IMR-90 (cell line): ENCODE results near the gene CASZ1.

Source experiments
- MAFK ChIP-seq: IDR thresholded peaks from 2 replicates; pipeline ENCODE4 v1.6.1; 2012; ENCODE audit warnings: low read depth, low read length, improper control_type of control experiment
- RFX5 ChIP-seq: IDR thresholded peaks from 2 replicates; pipeline ENCODE4 v1.8.0; 2012; ENCODE audit warnings: low read depth, mild to moderate bottlenecking, low read length, moderate library complexity
- TF ChIP-seq, protein P1 (sequence below): fragments of 150-350 bp; IDR thresholded peaks from 2 replicates; pipeline ENCODE4 v1.6.1; 2017; ENCODE audit warnings: mild to moderate bottlenecking, antibody characterized with exemption, low read length, low read depth
- TF ChIP-seq, protein P2 (sequence below): conservative IDR thresholded peaks from 2 replicates; pipeline ENCODE4 v1.5.1; 2012; ENCODE audit warnings: mild to moderate bottlenecking, low read depth, low read length, improper control_type of control experiment

DNA sequence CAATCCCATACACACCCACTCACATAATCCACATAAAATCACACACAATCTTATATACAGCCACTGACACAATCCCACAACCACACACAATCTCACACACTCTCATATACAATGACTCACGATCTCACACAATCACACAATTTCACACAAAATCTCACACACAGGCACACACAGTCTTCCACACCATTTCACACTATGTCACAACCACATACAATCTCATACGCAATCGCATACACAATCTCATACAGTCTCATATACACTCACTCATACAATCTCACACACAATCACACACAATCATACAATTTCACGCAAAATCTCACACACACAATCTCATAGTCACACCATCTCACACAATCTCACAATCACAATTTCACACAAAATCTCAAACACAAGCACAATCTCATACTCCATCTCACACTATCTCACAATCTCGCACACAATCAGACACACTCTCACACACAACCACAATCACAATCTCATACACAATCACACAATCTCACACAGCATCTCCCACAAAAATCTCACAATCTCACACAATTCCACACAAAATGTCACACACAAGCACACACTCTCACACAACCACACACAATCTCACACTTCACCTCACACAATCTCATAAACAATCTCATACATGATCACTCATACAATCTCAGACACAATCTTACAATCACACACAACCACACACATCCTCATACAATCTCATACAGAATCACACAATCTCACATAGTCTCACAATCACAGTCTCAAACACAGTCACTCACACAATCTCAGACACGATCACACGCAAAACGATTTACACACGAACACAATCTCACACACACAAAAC lies 18.5 kb downstream of the CASZ1 start:
- TF ChIP-seq, protein P1, sequence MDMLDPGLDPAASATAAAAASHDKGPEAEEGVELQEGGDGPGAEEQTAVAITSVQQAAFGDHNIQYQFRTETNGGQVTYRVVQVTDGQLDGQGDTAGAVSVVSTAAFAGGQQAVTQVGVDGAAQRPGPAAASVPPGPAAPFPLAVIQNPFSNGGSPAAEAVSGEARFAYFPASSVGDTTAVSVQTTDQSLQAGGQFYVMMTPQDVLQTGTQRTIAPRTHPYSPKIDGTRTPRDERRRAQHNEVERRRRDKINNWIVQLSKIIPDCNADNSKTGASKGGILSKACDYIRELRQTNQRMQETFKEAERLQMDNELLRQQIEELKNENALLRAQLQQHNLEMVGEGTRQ = no peak
- TF ChIP-seq, protein P2, sequence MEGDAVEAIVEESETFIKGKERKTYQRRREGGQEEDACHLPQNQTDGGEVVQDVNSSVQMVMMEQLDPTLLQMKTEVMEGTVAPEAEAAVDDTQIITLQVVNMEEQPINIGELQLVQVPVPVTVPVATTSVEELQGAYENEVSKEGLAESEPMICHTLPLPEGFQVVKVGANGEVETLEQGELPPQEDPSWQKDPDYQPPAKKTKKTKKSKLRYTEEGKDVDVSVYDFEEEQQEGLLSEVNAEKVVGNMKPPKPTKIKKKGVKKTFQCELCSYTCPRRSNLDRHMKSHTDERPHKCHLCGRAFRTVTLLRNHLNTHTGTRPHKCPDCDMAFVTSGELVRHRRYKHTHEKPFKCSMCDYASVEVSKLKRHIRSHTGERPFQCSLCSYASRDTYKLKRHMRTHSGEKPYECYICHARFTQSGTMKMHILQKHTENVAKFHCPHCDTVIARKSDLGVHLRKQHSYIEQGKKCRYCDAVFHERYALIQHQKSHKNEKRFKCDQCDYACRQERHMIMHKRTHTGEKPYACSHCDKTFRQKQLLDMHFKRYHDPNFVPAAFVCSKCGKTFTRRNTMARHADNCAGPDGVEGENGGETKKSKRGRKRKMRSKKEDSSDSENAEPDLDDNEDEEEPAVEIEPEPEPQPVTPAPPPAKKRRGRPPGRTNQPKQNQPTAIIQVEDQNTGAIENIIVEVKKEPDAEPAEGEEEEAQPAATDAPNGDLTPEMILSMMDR = no peak
- no peak for TF ChIP-seq MAFK
- TF ChIP-seq RFX5 = no peak
